ENCODE results near the gene KPNA3.

DNA sequence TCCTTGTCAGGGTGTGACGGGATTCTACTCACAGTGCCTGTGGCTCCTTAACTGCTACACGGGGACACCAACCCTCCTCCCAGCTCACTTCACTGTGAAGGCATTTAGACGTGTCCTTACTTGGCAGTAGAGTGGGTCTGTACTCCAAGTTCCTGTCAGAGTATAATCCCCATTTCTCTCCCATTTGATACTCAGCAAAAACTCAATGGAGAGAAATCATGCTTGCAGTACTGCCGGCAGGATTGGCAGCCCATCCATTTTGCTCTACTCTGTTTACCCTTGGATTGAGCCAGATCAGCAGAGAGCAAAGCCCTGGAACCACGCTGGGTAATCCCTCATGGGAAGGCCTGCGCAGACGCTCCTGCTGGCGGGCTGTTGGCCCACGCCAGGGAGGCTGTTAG lies 135.2 kb downstream of the KPNA3 start:
- TF ChIP-seq, protein P1, sequence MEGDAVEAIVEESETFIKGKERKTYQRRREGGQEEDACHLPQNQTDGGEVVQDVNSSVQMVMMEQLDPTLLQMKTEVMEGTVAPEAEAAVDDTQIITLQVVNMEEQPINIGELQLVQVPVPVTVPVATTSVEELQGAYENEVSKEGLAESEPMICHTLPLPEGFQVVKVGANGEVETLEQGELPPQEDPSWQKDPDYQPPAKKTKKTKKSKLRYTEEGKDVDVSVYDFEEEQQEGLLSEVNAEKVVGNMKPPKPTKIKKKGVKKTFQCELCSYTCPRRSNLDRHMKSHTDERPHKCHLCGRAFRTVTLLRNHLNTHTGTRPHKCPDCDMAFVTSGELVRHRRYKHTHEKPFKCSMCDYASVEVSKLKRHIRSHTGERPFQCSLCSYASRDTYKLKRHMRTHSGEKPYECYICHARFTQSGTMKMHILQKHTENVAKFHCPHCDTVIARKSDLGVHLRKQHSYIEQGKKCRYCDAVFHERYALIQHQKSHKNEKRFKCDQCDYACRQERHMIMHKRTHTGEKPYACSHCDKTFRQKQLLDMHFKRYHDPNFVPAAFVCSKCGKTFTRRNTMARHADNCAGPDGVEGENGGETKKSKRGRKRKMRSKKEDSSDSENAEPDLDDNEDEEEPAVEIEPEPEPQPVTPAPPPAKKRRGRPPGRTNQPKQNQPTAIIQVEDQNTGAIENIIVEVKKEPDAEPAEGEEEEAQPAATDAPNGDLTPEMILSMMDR (IDR thresholded peaks at IDR 0.05), result no peak
- TF ChIP-seq POLR2A (IDR thresholded peaks at IDR 0.05) (no peak), EP300 (IDR thresholded peaks at IDR 0.05) (no peak)

Data from ovary (tissue), 3 donors.